ENCODE results near the gene MRPS27. TPM values are rescaled to one million over a fixed set of nuclear protein-coding genes. Genes with fewer than 3 reads are reported as not detected.

Gene MRPS27
- total and polyA plus RNA-seq, 2 of the 4 experiments (the other 2 are of a cell fraction), result 46.9 to 90.5 TPM

GRCh38 chr5:72353046-72353445, 33.0 kb upstream of the MRPS27 start:
- Histone ChIP-seq H3K9me1 (ENCODE audit: insufficient read depth, low read length) (peaks cover 7% of the 10 kb centered on the region; the same call in 1 of the 2 replicates), H3K36me3 (ENCODE audit: control insufficient read depth, insufficient read depth, low read length) (no peaks in the 10 kb centered on the region), H3K9ac (ENCODE audit: low read depth, low read length) (no peak overlapping the region), H4K5ac (ENCODE audit: low read depth, low read length) (no peak overlapping the region), H3K18ac (ENCODE audit: low read depth, low read length) (no peak overlapping the region), H4K91ac (ENCODE audit: insufficient read depth, low read depth, low read length) (no peak overlapping the region), H2AK5ac (ENCODE audit: low read depth, low read length) (no peak overlapping the region), H3K9me3 (ENCODE audit: control insufficient read depth, insufficient read depth, low read length) (no peaks in the 10 kb centered on the region), H3K23ac (ENCODE audit: low read depth, low read length) (no peak overlapping the region), H3K27me3 (ENCODE audit: control insufficient read depth, insufficient read depth, low read length) (no peaks in the 10 kb centered on the region), H3K4me1 (ENCODE audit: control insufficient read depth, insufficient read depth, low read length) (peaks cover 19% of the 10 kb centered on the region), H4K8ac (ENCODE audit: low read depth in 2 of 2, low read length in 2 of 2) (no peak overlapping the region), H3K56ac (ENCODE audit: extremely low read depth, insufficient read depth, low read length) (no peak overlapping the region), H3K14ac (replicated peaks; ENCODE audit: low read depth, low read length) (no peak overlapping the region), H3K79me1 (ENCODE audit: low read depth in 1 of 2, low read length in 2 of 2) (peaks cover 0 to 6% of the 10 kb centered on the region in 2 experiments; a peak in 1 of 4 replicates), H2BK20ac (ENCODE audit: low read depth, low read length) (no peak overlapping the region), H2BK120ac (ENCODE audit: low read depth, low read length) (no peak overlapping the region), H3K27ac (ENCODE audit: insufficient read depth, low read length) (no peak overlapping the region), H3K4me2 (ENCODE audit: low read depth, low read length) (no peak overlapping the region), H3K4me3 (ENCODE audit: insufficient read depth, low read depth, low read length) (no peak overlapping the region), H4K20me1 (ENCODE audit: insufficient read depth, low read length) (no peaks in the 10 kb centered on the region), H3K4ac (ENCODE audit: low read depth, low read length) (no peak overlapping the region), H2AK9ac (replicated peaks; ENCODE audit: low read depth, low read length, poor library complexity) (no peak overlapping the region), H2AFZ (replicated peaks; ENCODE audit: low read length, poor library complexity) (no peak overlapping the region), H2BK5ac (ENCODE audit: low read depth, low read length, poor library complexity, severe bottlenecking) (peak overlapping the region; percentile 9), H2BK15ac (ENCODE audit: low read depth, low read length) (no peak overlapping the region)
- TF ChIP-seq MAZ (IDR thresholded peaks at IDR 0.05; ENCODE audit: borderline replicate concordance, low read depth, low read length) (no peak; the same call in 1 of the 2 replicates), FOS (IDR thresholded peaks at IDR 0.05; ENCODE audit: low read depth, low read length) (peak; percentile 29; the same call in 1 of the 2 replicates), RCOR1 (IDR thresholded peaks at IDR 0.05; ENCODE audit: insufficient replicate concordance, low read length) (peak; percentile 16)
- CTCF ChIA-PET, result no interaction called here
- POLR2A ChIA-PET (ENCODE audit: unreplicated experiment), result no interaction called here
- peak; percentile 82 for ATAC-seq (ENCODE audit: low read depth)
- intact Hi-C loops (cut with micrococcal nuclease), result no loop called here
- DNase-seq, result peak; percentile 95
- in situ Hi-C loops (cut with MboI; ENCODE audit: low sequenced_read_pairs), result loop anchor here (25.0 kb wide), 1 partner anchor 159 kb away; the partner anchor contains the start of gene ZNF366
- no TSS peak for BruUV-seq (replicated peaks)
- dilution Hi-C loops (cut with HindIII; ENCODE audit: low sequenced_read_pairs, unreplicated experiment), result no loop called here
